ENCODE results near the gene SFXN3. TPM values are rescaled to one million over a fixed set of nuclear protein-coding genes. Genes with fewer than 3 reads are reported as not detected.

The SFXN3 gene
- total and polyA plus RNA-seq, 2 experiments from 2014 or later, result 93.6 to 102 TPM

- 70% methylated on average over 7 of the region's 7 CpGs for WGBS (ENCODE audit: low lambda C conversion rate, missing lambda C conversion rate)
- peaks cover 50% of the 10 kb centered on the region for H3K27me3 ChIP-seq
These were observed 40.9 kb downstream of the SFXN3 start for GRCh38 chr10:101071885-101072433.

GRCh38 chr10:101072923-101073322 is 41.9 kb downstream of the SFXN3 start:
- H3K4me2 ChIP-seq, result no peak overlapping the region
- no peak overlapping the region for H2AFZ ChIP-seq
- DNase-seq (ENCODE audit: low spot score), result no peak
- H3K36me3 ChIP-seq (replicated peaks; ENCODE audit: insufficient read depth, low read depth), result no peaks in the 10 kb centered on the region
- WGBS (ENCODE audit: low lambda C conversion rate, missing lambda C conversion rate), result 73% methylated on average over 9 of the region's 9 CpGs
- no peaks in the 10 kb centered on the region for H4K20me1 ChIP-seq (ENCODE audit: insufficient read depth, poor library complexity, severe bottlenecking)
- no peaks in the 10 kb centered on the region for H3K4me1 ChIP-seq (ENCODE audit: insufficient read depth)
- H3K27ac ChIP-seq, result no peak overlapping the region
- no peaks in the 10 kb centered on the region for H3K9me3 ChIP-seq (ENCODE audit: low read depth)
- peaks cover 52% of the 10 kb centered on the region for H3K27me3 ChIP-seq
- H3K79me2 ChIP-seq, result no peaks in the 10 kb centered on the region
- no peaks in the 10 kb centered on the region for H3K9me2 ChIP-seq (replicated peaks; ENCODE audit: insufficient read depth)
- no peak overlapping the region for H3K4me3 ChIP-seq
- no peak for TF ChIP-seq EZH2phosphoT487 (IDR thresholded peaks at IDR 0.05; ENCODE audit: low read depth, severe bottlenecking, unreplicated experiment)
- no peak for TF ChIP-seq EZH2 (IDR thresholded peaks at IDR 0.05; ENCODE audit: borderline replicate concordance)
- TF ChIP-seq CTCF (IDR thresholded peaks at IDR 0.05; ENCODE audit: poor library complexity), result no peak

More at GRCh38 chr10:101071885-101072433, 40.9 kb downstream of the SFXN3 start:
- H2AFZ ChIP-seq, result no peak overlapping the region
- no peak overlapping the region for H3K4me3 ChIP-seq
- no peaks in the 10 kb centered on the region for H3K9me3 ChIP-seq (ENCODE audit: low read depth)
- no peak overlapping the region for H3K4me2 ChIP-seq
- no peaks in the 10 kb centered on the region for H3K36me3 ChIP-seq (replicated peaks; ENCODE audit: insufficient read depth, low read depth)
- no peak overlapping the region for H3K27ac ChIP-seq
- TF ChIP-seq EZH2 (IDR thresholded peaks at IDR 0.05; ENCODE audit: borderline replicate concordance) (no peak), CTCF (IDR thresholded peaks at IDR 0.05; ENCODE audit: poor library complexity) (no peak), EZH2phosphoT487 (IDR thresholded peaks at IDR 0.05; ENCODE audit: low read depth, severe bottlenecking, unreplicated experiment) (no peak)
- H3K79me2 ChIP-seq, result no peaks in the 10 kb centered on the region
- no peaks in the 10 kb centered on the region for H3K4me1 ChIP-seq (ENCODE audit: insufficient read depth)
- DNase-seq (ENCODE audit: low spot score), result no peak
- H3K9me2 ChIP-seq (replicated peaks; ENCODE audit: insufficient read depth), result no peaks in the 10 kb centered on the region
- no peaks in the 10 kb centered on the region for H4K20me1 ChIP-seq (ENCODE audit: insufficient read depth, poor library complexity, severe bottlenecking)

- Histone ChIP-seq H3K27ac (no peak overlapping the region), H3K9me2 (replicated peaks; ENCODE audit: insufficient read depth) (no peaks in the 10 kb centered on the region), H2AFZ (no peak overlapping the region), H3K4me2 (no peak overlapping the region), H3K36me3 (replicated peaks; ENCODE audit: insufficient read depth, low read depth) (no peaks in the 10 kb centered on the region), H3K27me3 (peaks cover 59% of the 10 kb centered on the region), H3K4me1 (ENCODE audit: insufficient read depth) (no peaks in the 10 kb centered on the region), H3K4me3 (no peak overlapping the region), H3K9me3 (ENCODE audit: low read depth) (no peaks in the 10 kb centered on the region), H4K20me1 (ENCODE audit: insufficient read depth, poor library complexity, severe bottlenecking) (no peaks in the 10 kb centered on the region), H3K79me2 (no peaks in the 10 kb centered on the region)
- TF ChIP-seq EZH2phosphoT487 (IDR thresholded peaks at IDR 0.05; ENCODE audit: low read depth, severe bottlenecking, unreplicated experiment), result no peak
- no peak for TF ChIP-seq EZH2 (IDR thresholded peaks at IDR 0.05; ENCODE audit: borderline replicate concordance)
- TF ChIP-seq CTCF (IDR thresholded peaks at IDR 0.05; ENCODE audit: poor library complexity), result no peak
- 7% methylated on average over 11 of the region's 13 CpGs for WGBS (ENCODE audit: low lambda C conversion rate, missing lambda C conversion rate)
- DNase-seq (ENCODE audit: low spot score), result no peak
These were observed 42.6 kb downstream of the SFXN3 start for GRCh38 chr10:101073631-101074030.
